ENCODE results near the gene MINAR1. TPM values are rescaled to one million over a fixed set of nuclear protein-coding genes. Genes with fewer than 3 reads are reported as not detected.

MINAR1 gene
- total RNA-seq, 1 experiment from 2014 or later: 1.4 TPM

DNA sequence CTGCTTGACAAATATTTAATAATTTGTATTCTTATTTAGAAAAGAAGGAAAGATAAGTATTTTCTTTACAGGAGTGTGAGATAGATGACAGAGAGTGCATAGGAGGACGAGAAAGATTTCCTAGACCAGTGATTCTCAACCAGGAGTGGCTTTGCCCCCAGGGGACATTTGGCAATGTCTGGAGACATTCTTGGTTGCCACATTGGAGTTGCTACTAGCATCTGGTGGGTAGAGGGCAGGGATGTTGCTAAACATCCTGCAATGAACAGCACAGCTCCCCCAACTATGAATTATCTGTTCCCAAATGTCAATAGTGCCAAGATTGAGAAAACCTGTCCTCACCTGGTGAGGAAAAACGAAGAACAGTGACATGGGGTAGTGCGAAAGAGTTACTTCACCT, 30.8 kb upstream of the MINAR1 start:
- POLR2A ChIA-PET: no interaction called here
- Mint-ChIP-seq H3K27me3 (ENCODE audit: low read depth) (no peaks in the 10 kb centered on the region), H3K4me3 (no peak overlapping the region), H3K36me3 (no peaks in the 10 kb centered on the region), H3K27ac (no peak overlapping the region), H3K9me3 (no peaks in the 10 kb centered on the region), H3K4me1 (peaks cover 5% of the 10 kb centered on the region)
- CTCF ChIA-PET: no interaction called here
- DNase-seq (ENCODE audit: low spot score) (no peak), ATAC-seq (no peak)
- no peak for TF ChIP-seq HMGA2 (CRISPR knock-in tag; IDR thresholded peaks at IDR 0.05)
- TF ChIP-seq KAT7 (CRISPR knock-in tag; IDR thresholded peaks at IDR 0.05; ENCODE audit: borderline replicate concordance): no peak
- no peak for TF ChIP-seq NFATC4 (CRISPR knock-in tag; IDR thresholded peaks at IDR 0.05)
- no peak for TF ChIP-seq ZBTB43 (CRISPR knock-in tag; IDR thresholded peaks at IDR 0.05)
- TF ChIP-seq ATF6 (CRISPR knock-in tag; IDR thresholded peaks at IDR 0.05): no peak
- no peak for TF ChIP-seq TCF7 (CRISPR knock-in tag; IDR thresholded peaks at IDR 0.05; ENCODE audit: low read depth)
- TF ChIP-seq OVOL2 (CRISPR knock-in tag; IDR thresholded peaks at IDR 0.05; ENCODE audit: borderline replicate concordance): no peak
- no peak for TF ChIP-seq ZNF416 (CRISPR knock-in tag; IDR thresholded peaks at IDR 0.05)
- TF ChIP-seq NFE2L1 (CRISPR knock-in tag; IDR thresholded peaks at IDR 0.05): no peak
- TF ChIP-seq FOXK1 (CRISPR knock-in tag; IDR thresholded peaks at IDR 0.05): no peak
- TF ChIP-seq MXD4 (CRISPR knock-in tag; IDR thresholded peaks at IDR 0.05; ENCODE audit: borderline replicate concordance): no peak
- TF ChIP-seq ZNF423 (CRISPR knock-in tag; IDR thresholded peaks at IDR 0.05): no peak
- TF ChIP-seq ESRRA (CRISPR knock-in tag; IDR thresholded peaks at IDR 0.05; ENCODE audit: borderline replicate concordance): no peak
- TF ChIP-seq, protein P1, sequence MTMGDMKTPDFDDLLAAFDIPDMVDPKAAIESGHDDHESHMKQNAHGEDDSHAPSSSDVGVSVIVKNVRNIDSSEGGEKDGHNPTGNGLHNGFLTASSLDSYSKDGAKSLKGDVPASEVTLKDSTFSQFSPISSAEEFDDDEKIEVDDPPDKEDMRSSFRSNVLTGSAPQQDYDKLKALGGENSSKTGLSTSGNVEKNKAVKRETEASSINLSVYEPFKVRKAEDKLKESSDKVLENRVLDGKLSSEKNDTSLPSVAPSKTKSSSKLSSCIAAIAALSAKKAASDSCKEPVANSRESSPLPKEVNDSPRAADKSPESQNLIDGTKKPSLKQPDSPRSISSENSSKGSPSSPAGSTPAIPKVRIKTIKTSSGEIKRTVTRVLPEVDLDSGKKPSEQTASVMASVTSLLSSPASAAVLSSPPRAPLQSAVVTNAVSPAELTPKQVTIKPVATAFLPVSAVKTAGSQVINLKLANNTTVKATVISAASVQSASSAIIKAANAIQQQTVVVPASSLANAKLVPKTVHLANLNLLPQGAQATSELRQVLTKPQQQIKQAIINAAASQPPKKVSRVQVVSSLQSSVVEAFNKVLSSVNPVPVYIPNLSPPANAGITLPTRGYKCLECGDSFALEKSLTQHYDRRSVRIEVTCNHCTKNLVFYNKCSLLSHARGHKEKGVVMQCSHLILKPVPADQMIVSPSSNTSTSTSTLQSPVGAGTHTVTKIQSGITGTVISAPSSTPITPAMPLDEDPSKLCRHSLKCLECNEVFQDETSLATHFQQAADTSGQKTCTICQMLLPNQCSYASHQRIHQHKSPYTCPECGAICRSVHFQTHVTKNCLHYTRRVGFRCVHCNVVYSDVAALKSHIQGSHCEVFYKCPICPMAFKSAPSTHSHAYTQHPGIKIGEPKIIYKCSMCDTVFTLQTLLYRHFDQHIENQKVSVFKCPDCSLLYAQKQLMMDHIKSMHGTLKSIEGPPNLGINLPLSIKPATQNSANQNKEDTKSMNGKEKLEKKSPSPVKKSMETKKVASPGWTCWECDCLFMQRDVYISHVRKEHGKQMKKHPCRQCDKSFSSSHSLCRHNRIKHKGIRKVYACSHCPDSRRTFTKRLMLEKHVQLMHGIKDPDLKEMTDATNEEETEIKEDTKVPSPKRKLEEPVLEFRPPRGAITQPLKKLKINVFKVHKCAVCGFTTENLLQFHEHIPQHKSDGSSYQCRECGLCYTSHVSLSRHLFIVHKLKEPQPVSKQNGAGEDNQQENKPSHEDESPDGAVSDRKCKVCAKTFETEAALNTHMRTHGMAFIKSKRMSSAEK (CRISPR knock-in tag; IDR thresholded peaks at IDR 0.05; ENCODE audit: borderline replicate concordance): no peak
- TF ChIP-seq HMGXB4 (CRISPR knock-in tag; IDR thresholded peaks at IDR 0.05): no peak
- TF ChIP-seq, protein P2, sequence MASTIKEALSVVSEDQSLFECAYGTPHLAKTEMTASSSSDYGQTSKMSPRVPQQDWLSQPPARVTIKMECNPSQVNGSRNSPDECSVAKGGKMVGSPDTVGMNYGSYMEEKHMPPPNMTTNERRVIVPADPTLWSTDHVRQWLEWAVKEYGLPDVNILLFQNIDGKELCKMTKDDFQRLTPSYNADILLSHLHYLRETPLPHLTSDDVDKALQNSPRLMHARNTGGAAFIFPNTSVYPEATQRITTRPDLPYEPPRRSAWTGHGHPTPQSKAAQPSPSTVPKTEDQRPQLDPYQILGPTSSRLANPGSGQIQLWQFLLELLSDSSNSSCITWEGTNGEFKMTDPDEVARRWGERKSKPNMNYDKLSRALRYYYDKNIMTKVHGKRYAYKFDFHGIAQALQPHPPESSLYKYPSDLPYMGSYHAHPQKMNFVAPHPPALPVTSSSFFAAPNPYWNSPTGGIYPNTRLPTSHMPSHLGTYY (CRISPR knock-in tag; IDR thresholded peaks at IDR 0.05): no peak
- no peak for TF ChIP-seq PRRX2 (CRISPR knock-in tag; IDR thresholded peaks at IDR 0.05)
- no peak for TF ChIP-seq PREB (CRISPR knock-in tag; IDR thresholded peaks at IDR 0.05; ENCODE audit: borderline replicate concordance)
- TF ChIP-seq EMX1 (CRISPR knock-in tag; IDR thresholded peaks at IDR 0.05): no peak
- TF ChIP-seq, protein P3, sequence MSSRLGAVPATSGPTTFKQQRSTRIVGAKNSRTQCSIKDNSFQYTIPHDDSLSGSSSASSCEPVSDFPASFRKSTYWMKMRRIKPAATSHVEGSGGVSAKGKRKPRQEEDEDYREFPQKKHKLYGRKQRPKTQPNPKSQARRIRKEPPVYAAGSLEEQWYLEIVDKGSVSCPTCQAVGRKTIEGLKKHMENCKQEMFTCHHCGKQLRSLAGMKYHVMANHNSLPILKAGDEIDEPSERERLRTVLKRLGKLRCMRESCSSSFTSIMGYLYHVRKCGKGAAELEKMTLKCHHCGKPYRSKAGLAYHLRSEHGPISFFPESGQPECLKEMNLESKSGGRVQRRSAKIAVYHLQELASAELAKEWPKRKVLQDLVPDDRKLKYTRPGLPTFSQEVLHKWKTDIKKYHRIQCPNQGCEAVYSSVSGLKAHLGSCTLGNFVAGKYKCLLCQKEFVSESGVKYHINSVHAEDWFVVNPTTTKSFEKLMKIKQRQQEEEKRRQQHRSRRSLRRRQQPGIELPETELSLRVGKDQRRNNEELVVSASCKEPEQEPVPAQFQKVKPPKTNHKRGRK (CRISPR knock-in tag; IDR thresholded peaks at IDR 0.05; ENCODE audit: borderline replicate concordance): no peak

Measured in WTC11 (cell line).